Measurements from ENCODE around the gene UBFD1. TPM values are rescaled to one million over a fixed set of nuclear protein-coding genes. Genes with fewer than 3 reads are reported as not detected.

UBFD1 gene
- total RNA-seq (256 and 277 TPM in 2 replicates), polyA plus RNA-seq (56.5 and 66.9 TPM in 2 replicates)

- DNase-seq (ENCODE audit: low read depth in 1 of 2, low spot score in 1 of 2), result peak; percentile 99 to 100
- Histone ChIP-seq H3K4me1 (ENCODE audit: low read depth) (peaks cover 3% of the 10 kb centered on the region), H3K36me3 (peaks cover 21% of the 10 kb centered on the region), H3K27me3 (no peaks in the 10 kb centered on the region), H3K9me3 (ENCODE audit: low read depth) (no peaks in the 10 kb centered on the region), H3K4me3 (peak within 1 kb of the TSS; percentile 92), H3K27ac (peak within 1 kb of the TSS; percentile 94)
- TF ChIP-seq CTCF (IDR thresholded peaks at IDR 0.05; ENCODE audit: low read depth, low read length), result peak; percentile 94
Observed at GRCh38 chr16:23556881-23557778, at the start of gene UBFD1, which contains the start of gene EARS2. UBFD1 (plus strand) TSS chr16:23557727; CDS start chr16:23557743, 16 bp downstream. EARS2 (minus strand) TSS chr16:23557350; CDS start chr16:23557343, 7 bp downstream.

- TF ChIP-seq CTCF (IDR thresholded peaks at IDR 0.05; ENCODE audit: low read depth, low read length), result no peak
- Histone ChIP-seq H3K4me1 (ENCODE audit: low read depth) (peaks cover 19% of the 10 kb centered on the region), H3K9me3 (ENCODE audit: low read depth) (no peaks in the 10 kb centered on the region), H3K4me3 (peak overlapping the region; percentile 72), H3K36me3 (no peaks in the 10 kb centered on the region), H3K27me3 (no peaks in the 10 kb centered on the region), H3K27ac (peak overlapping the region; percentile 86)
- DNase-seq (ENCODE audit: low read depth in 1 of 2, low spot score in 1 of 2), result peak; percentile 17 to 41
Observed at GRCh38 chr16:23508589-23509440, 48.7 kb upstream of the UBFD1 start.

- Histone ChIP-seq H3K9me3 (ENCODE audit: low read depth) (no peaks in the 10 kb centered on the region), H3K4me3 (peak overlapping the region; percentile 72), H3K36me3 (no peaks in the 10 kb centered on the region), H3K27me3 (no peaks in the 10 kb centered on the region), H3K27ac (peak overlapping the region; percentile 86), H3K4me1 (ENCODE audit: low read depth) (peaks cover 14% of the 10 kb centered on the region)
- no peak for DNase-seq (ENCODE audit: low read depth in 1 of 2, low spot score in 1 of 2)
- TF ChIP-seq CTCF (IDR thresholded peaks at IDR 0.05; ENCODE audit: low read depth, low read length), result no peak
Observed at GRCh38 chr16:23509441-23509754, 48.1 kb upstream of the UBFD1 start.

GRCh38 chr16:23509782-23510163 lies 47.8 kb upstream of the UBFD1 start:
- peak; percentile 38 to 72 for DNase-seq (ENCODE audit: low read depth in 1 of 2, low spot score in 1 of 2)

More at GRCh38 chr16:23509782-23510163, 47.8 kb upstream of the UBFD1 start:
- peak overlapping the region; percentile 72 for H3K4me3 ChIP-seq
- peak overlapping the region; percentile 86 for H3K27ac ChIP-seq
- no peaks in the 10 kb centered on the region for H3K9me3 ChIP-seq (ENCODE audit: low read depth)
- H3K27me3 ChIP-seq, result no peaks in the 10 kb centered on the region
- H3K36me3 ChIP-seq, result no peaks in the 10 kb centered on the region
- TF ChIP-seq CTCF (IDR thresholded peaks at IDR 0.05; ENCODE audit: low read depth, low read length), result no peak
- H3K4me1 ChIP-seq (ENCODE audit: low read depth), result peaks cover 11% of the 10 kb centered on the region
